C1 segment of cervical spinal cord (tissue), 14 donors: ENCODE data around the gene FOXA1.
"Not testable (repeated sequence)": the region's sequence is repeated elsewhere in the genome, so short reads cannot be mapped to it uniquely, and the experiment has no call there.

Experiments used
- DNase-seq, 14 donors: peaks; one replicate each; lab custom pipeline; 2025; lab: John Stamatoyannopoulos, UW

FOXA1 gene

DNA sequence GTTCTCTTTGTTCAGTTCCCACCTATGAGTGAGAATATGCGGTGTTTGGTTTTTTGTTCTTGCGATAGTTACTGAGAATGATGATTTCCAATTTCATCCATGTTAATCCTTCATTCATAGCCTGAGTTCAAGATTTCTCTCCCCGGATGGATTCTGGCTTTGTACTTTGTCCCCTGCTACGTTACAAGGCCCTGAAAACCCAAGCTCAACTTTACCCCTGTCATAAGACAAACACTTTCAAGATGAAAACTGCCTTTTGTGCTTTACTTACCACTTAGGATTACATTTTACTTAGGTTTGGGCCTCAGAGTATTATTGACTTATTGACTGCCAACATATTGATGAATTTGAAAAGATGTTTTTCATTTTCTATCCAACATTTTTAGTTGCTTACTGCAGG is 36.3 kb downstream of the FOXA1 start:
- no peak for DNase-seq

DNA sequence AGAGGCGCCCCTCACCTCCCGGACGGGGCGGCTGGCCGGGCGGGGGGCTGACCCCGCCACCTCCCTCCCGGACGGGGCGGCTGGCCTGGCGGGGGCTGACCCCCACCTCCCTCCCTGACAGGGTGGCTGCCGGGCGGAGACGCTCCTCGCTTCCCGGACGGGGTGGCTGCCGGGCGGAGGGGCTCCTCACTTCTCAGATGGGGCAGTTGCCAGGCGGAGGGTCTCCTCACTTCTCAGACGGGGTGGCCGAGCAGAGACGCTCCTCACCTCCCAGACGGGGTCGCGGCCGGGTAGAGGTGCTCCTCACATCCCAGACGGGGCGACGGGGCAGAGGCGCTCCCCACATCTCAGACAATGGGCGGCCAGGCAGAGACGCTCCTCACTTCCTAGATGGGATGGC is 39.5 kb downstream of the FOXA1 start:
- DNase-seq: not testable (repeated sequence)

DNA sequence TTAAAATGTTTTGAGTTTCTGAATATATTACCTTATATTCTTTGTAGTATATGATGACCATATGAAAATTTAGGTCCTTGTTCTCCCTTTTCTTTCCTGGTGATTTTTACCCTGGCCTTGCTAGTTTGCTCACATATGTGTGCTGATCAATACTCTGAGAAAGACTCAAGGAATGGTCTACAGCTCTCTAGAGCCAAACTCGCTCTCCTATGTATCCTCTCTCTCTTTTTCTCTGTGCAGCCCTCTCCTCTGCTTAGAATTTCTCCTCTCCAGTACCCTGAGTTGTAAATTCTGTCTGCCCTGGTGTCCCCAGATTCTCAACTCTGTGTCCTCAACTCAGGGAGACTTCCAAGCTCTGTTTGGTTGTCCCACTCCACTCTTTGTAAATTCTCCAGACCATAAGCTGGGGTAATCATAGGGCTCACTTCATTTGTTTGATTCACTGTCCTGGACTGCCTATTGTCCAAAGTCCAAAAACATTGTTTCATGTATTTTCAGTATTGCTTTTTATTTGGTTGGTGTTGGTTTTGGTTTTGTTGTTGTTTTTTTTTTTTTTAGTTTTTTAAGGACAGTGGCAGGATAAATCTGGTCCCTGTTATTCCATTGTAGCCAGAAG is 41.0 kb downstream of the FOXA1 start:
- DNase-seq: no peak

DNA sequence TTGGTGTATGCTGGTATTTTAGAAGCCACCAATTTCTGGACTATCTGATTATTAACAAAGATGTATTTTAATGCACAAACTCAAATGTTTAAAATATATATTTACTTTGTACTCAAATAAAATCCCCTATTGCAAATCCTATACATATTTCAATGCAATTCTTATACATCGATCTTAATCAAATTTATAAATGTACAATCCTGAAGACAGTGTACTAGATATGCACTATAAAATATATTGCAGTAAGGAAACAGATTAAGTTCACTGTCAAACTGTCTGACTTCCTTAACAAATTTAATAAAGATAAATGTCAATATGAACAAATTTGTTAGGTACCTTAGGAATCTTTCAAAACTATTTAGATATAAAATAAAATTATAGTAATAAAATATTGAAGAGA is 43.9 kb downstream of the FOXA1 start:
- DNase-seq: no peak

DNA sequence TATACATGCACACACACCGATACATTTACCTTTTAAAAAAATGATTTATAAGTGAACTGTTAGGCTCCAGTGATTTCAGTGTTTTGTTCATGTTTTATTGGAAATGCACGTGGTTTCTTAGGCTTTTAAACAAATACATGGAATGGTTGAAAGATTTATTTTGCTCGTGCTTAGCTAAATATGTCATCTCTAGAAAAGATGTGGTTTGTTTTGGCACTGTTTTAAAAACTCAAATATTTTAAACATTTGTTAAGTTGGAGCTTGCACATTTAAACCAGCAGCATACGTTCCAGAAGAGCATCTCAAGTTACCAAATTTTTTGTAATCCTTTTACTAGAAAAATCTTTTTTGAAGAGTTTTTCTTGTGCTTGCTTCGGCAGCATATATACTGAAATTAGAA is 44.5 kb downstream of the FOXA1 start:
- DNase-seq: no peak

DNA sequence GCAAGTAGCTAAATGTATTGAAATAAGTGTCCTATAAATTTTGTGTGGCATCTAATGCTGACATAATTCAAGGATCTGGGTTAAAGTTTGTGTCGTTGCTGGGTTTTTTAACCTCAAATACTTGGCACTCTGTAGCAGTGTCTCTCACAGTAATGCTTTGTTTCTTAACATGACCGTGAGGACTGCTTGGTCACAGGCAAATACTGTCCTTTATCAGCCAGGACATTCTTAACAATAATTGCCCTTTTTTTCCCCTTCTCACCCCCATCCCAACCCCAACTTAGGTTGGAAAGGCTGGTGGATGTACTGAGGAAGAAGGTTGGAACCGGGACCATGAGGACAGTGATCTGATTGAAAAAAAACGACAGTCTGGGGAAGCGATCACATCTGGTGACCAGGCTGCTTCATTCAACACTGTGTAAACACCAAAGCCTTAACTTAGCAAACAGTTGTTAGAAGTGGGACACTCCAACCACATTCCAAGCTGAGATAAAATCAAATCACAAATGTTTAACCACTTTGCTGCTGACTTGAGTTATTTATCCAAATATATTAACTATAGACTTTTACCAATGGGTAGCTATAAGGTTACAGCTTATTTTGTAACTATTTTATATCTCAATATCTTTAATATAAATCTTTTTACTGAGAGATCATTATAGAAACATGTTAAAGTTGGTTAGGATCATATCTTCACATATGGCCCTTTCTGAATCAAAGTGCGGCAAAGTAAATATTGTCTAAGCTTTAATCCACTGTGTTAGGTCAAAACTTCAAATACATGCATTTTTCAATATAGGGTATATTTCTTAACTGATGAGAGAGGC is 48.2 kb downstream of the FOXA1 start:
- no peak for DNase-seq

DNA sequence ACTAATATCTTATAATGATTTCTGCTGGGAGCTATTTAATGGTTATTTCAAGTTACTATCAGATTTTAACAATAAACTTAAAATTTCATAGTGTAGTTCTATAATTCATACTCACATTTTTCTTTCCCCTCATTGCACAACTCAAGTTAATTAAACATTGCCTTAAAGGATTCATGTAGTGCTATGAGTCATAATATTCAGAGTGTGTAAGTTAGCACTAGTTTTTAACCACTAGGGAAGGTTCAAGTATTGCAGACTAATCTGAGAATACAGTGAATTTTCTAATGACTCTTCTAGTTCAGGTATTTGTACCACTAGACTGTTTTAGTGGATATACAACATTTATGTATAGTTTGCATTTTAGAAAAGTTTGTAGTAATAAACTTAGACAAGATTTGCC is 49.9 kb downstream of the FOXA1 start:
- DNase-seq: no peak

DNA sequence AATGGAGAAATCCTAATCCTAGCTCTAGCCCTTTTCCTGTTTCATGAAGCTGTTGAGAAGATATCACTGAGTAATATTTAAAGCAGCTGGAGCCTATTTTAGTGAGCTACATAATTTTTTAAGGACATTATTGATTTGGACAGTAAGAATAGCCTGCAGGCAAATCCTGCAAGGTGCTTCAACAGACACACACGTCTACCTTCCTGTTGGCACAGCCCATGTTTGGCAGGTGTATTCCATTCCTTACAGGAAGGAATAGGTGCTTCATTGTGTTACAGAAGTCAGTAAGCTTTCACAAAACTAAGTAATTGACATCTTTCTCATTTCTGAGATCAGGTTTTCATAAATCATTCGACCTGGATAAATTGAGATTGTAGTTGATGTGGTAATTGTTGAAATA is 50.6 kb downstream of the FOXA1 start:
- DNase-seq: no peak

DNA sequence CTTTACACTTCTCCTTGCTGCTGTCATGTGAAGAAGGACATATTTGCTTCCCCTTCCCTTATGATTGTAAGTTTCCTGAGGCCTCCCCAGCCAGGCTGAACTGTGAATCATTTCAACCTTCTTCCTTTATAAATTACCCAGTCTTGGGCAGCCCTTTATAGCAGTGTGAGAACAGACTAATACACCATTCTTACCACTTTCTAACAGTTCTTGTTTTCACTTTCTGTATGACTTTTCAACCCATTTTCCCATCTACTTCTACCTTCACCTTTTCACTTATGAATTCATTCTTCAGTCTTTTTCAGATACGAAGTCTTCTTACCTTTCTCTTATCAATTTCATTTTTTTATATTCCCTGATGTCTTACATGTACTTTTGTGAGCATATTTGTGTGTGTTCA is 55.1 kb downstream of the FOXA1 start:
- DNase-seq: no peak
